HG03060 (cell line): ENCODE results near the gene ACTG1.

Source experiments
- ATAC-seq: cut with Tn5 transposase; IDR thresholded peaks from one replicate; pipeline ENCODE4 v1.9.1; 2021; ENCODE audit warnings: low read depth, moderate number of reproducible peaks; ENCODE audit not compliant: unreplicated experiment

Gene ACTG1

GRCh38 chr17:81512562-81513371 is at the start of gene ACTG1:
Gene ACTG1, minus strand, starts transcription at chr17:81512799. Its CDS starts 445 bp downstream, at chr17:81512354.
- no peak for ATAC-seq

- no peak for ATAC-seq
These were observed 48.9 kb upstream of the ACTG1 start for GRCh38 chr17:81561494-81561885.

DNA sequence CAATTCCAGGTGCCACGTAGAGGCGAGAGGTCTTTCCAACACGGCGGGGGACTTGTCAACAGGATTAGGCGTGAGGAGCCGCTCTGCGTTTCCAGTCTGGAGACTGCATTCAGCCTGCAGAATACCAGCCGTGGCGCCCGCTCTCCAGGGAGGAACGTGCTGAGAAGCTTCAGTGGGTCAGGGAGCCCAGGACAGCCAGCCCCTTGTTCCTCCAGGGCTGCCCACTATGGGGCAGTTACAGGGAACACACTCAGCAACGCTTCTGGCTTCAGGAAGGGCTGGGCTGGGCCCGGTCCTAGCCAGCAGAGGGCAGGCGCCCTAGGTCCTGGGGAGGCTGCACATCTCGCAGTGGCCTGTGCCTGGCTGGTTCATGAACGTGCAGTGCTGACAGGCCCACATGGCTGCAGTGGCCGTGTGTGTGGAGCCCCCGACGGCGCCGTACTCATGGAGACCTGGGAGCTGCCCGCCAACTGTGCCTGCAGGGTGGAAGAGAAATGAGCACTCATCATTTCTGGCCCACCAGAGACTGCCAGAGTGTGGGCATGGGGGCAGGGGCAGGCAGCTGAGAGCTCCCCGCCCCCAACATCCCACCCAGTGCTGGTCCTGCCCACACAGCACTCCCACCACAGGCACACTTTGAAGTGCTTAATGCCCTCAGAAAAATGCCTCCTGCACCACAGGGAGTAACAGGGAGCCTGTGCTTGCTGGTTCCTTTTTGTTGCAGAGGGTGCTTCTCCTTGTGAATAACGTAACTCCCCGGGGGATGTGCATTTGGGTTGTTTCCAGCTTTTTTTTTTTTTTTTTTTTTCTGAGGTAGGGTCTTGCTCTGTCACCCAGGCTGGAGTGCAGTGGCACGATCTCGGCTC is 46.6 kb upstream of the ACTG1 start:
- no peak for ATAC-seq

DNA sequence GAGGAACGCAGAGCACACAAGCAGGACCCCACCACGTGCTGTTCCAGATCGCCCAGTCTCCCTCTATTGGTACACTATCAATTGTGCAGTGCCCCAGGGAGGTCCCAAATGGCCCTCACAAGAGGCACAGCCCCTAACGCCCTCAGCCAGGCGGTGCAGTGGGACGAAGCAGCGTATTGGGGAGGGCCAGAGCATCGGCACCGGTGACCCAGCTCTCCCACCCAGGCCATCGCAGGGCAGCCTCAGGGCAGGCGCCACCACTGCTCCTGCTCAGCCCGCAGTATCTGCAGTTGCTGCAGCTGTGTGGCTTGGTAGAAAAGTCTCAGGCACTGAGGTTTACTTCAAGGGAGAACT is 45.5 kb upstream of the ACTG1 start:
- no peak for ATAC-seq

DNA sequence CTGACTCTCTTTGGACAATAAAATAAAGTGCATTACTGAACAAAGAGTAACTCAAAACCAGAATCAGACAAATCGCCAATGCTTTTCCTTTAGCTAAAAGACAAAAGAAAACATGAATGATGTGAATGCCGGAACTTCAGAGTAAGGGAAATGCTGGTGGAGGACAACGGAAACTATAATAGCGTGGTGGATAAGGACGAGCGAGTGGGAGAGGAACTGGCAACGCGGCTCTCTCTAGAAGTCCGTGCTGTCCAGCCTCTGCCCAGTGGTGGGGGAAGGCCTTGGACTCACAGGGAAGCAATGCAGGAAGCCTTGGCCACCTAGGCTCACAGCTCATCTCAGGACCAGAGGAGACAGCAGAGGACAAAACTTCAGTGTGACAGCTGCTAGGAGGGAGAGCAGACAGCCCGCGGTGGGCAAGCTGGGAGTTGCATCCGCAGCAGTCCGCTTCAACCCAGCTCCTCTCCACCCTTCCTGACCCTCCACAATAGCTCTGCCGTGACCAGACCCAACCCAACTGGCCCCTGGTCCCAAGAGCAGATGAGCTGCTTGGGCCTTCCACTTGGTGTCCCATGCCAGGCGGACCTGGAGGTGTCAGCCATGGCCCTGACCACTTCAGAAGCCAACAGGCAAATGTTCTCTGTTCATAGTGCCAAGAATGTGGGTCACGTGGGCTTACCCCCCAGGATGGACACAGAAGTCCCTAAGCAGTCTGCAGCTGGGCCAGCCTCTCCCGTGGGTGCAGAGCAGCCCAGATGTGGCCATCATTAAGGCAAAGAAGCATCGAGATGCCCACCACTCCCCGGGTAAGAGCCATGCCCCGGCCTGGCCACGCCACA is 44.9 kb upstream of the ACTG1 start:
- no peak for ATAC-seq

- ATAC-seq = no peak
These were observed 44.3 kb upstream of the ACTG1 start for GRCh38 chr17:81556863-81557262.

DNA sequence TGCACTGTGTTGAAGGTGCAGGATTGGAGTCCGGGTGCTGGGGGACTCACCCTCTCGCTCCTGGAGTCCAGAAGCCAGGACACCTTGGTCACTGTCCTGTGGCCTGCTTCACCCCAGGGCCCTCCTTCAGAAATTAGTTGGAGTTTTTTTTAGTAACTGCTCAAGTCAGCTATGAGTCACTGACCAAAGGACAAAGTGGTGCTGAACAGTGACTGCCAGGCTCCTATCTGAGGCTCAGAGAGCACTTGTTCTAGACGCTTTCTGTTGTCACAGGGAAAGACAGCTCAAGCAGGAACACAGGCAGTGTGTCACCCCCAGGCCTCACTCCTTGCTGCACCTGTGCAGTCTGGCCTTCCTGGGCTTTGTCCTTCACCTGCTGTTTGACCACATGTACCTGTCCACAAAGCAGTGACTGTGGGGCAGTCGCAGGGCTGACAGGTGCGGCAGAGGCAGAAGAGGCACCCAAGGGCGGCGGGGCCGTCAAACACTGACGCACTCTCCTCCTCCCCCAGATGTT is 43.6 kb upstream of the ACTG1 start:
- no peak for ATAC-seq

- no peak for ATAC-seq
These were observed 41.1 kb upstream of the ACTG1 start for GRCh38 chr17:81553616-81554181.

GRCh38 chr17:81553018-81553615 is 40.5 kb upstream of the ACTG1 start:
- no peak for ATAC-seq

- ATAC-seq = no peak
These were observed 39.8 kb upstream of the ACTG1 start, which contains the start of gene FAAP100 for GRCh38 chr17:81552244-81553017. Gene FAAP100, minus strand, starts transcription at chr17:81552353. Its CDS starts 23 bp downstream, at chr17:81552330.

DNA sequence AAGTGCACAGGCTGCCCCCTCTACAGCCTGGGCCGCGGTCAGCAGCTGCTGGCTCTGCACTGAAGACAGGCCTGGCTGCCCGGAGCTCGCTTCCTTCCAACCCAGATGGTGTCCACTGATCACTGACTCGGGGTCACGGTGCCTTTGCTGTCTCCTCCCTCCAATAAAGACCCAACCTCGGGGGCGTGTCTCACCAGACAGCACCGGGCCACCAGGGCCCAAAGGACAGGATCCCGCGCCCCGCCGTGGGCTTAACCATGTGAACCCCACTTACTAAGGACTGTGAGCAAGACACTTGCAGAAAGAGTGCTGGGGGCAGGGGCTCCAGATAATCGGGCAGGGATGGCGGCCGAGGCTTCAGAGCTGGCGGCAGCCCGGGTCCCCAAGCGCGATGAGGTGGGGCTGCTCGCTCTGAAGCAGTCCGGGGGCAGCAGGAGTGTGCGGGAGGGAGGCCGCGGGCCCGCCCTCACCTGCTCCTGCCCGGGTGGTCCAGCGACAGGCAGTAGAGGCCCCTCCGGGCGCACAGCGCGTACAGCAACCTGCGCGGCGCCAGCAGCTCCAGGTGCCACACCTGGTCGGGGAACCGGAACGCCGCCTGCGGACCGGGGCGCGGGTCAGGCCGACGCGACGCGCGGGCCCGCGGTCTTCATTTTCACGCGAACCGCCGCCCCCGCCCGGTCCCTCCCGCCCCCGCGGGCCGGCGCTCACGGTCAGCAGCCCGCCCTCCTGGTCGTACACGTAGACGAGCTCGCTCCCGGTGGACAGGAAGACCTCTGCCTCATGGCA is 39.1 kb upstream of the ACTG1 start:
- no peak for ATAC-seq

GRCh38 chr17:81550830-81551457 is 38.3 kb upstream of the ACTG1 start:
- no peak for ATAC-seq

DNA sequence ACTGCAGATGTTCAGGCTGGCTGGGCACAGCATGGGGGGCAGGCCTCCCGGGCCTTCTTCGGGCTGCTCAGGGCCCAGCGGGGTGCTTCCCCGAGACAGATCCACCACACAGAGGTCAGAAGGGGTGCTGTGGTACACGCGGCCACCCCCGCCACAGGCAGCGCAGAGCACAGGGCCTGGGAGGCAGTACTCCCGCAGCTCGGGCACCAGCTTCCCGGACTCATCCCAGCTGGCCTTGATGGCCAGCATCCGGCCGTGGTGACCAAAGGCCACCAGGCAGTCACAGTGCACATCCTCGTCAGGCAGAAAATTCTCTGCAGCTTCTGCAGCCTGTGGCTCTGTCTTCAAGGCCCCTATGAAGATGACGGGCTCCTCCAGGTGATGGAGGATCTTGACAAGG is 37.7 kb upstream of the ACTG1 start:
- no peak for ATAC-seq

DNA sequence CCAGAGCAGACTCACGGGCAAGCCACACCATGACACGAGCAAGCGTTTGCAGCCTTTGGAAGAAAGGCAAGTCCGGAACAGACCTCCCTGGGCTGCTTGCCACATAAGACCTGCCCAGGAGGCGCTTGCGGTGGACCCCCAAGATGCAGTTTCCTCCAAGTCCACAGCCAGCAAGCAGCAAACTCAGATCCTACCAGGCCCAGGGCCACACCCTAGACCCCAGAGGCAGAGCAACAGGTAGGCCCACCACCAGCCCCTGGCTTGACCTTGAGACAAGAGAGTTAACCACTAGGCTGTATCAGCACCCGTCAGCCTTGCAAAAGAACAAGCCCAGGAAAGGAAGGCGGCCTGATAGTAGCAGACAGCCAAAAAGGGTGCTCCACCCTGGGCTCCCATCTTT is 37.2 kb upstream of the ACTG1 start:
- no peak for ATAC-seq

GRCh38 chr17:81549031-81549557 is 36.5 kb upstream of the ACTG1 start:
- ATAC-seq = no peak

DNA sequence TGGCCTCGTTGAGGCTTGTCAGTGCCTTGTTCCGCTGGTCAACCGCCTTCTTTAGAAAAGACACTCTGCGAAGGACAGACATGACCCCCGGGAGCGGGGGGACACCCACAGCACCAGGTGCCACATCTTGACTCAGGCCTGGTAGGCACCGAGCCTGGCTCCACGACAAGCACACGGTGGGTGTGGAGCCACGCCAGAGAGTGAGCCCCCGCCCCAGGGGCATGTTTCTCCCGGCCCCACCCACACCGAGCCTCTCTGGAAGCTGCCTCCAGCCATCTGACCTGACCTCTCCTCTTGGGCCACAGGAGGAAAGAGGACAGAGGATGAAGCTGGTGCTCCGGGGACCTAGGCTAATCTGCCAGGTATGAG is 35.0 kb upstream of the ACTG1 start:
- no peak for ATAC-seq

DNA sequence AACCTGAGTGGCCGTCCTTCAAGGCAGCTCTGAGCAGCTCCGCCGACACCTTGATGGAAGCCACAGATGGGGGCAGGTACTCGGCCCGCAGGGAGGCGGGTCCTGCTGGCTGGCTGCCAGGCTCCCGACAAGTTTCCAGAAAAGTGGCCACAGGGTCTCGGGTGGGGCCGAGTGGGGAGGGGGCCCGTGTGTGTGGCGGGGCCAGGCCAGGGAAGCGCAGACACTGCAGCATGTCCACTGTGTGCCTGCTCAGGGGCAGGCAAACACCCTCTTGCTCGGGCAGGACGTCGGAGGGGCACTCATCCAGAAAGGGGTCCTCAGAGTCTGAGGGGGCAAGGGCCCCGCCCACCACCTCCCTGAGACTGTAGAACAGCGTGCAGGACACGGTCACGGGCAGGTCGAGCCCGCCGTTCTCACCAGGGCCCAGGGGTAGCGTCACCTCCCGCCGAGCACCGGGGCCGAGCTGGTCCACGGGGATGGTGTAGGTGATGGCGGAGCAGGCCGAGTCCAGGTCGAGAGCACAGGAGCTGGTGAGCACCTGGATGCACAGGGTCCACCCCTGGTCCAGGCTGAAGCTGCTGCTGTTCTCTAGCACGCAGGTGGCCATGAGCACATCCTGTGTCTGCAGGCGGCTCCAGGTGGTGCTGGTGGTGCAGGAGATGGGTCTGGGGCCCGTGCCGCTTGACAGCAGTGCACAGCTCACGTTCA is 34.5 kb upstream of the ACTG1 start:
- ATAC-seq = no peak
